Left ventricle myocardium inferior (tissue), 1 donor: ENCODE results near the gene GABRA5. TPM values are rescaled to one million over a fixed set of nuclear protein-coding genes. Genes with fewer than 3 reads are reported as not detected.

Experiments used
- DNase-seq: peaks from one replicate; pipeline ENCODE4 v3.0.0-alpha.2; 2020
- H3K27ac ChIP-seq: fragments of 200-600 bp; replicated peaks from 2 replicates; pipeline ENCODE4 v1.8.0; 2021
- H3K27me3 ChIP-seq: fragments of 200-600 bp; 2 replicates; pipeline ENCODE4 v1.8.0; 2021; ENCODE audit warnings: low read depth
- H3K36me3 ChIP-seq: fragments of 200-600 bp; 2 replicates; pipeline ENCODE4 v1.8.0; 2021
- H3K4me1 ChIP-seq: fragments of 200-600 bp; 2 replicates; pipeline ENCODE4 v1.8.0; 2021
- H3K4me3 ChIP-seq: fragments of 200-600 bp; 2 replicates; pipeline ENCODE4 v1.8.0; 2021; ENCODE audit warnings: mild to moderate bottlenecking, moderate library complexity
- H3K9me3 ChIP-seq: fragments of 200-600 bp; replicated peaks from 2 replicates; pipeline ENCODE4 v1.8.0; 2021
- intact Hi-C: fragments of 100-400 bp; cut with micrococcal nuclease; formaldehyde crosslinking; loops from one replicate; pipeline ENCODE4 v1.11.0; 2022
- total RNA-seq: library from RNA; stranded (reverse); fragmentation: NEBNext Ultra II Directional; extraction: Animal tissue kit (Norgen Biotek cat#: 25700); gene quantifications from one replicate; pipeline ENCODE4 v1.2.1, GENCODE V29; 2021
- TF ChIP-seq, protein P1 (sequence below): fragments of 200-600 bp; IDR thresholded peaks from 2 replicates; pipeline ENCODE4 v1.8.0; 2021; ENCODE audit warnings: antibody characterized with exemption, mild to moderate bottlenecking, borderline replicate concordance
- donor health status: DM: no; HTN: yes; CAD: no; lungs with severe emphysema.

The GABRA5 gene
- total RNA-seq, 1 donor from 2014 or later: not detected

DNA sequence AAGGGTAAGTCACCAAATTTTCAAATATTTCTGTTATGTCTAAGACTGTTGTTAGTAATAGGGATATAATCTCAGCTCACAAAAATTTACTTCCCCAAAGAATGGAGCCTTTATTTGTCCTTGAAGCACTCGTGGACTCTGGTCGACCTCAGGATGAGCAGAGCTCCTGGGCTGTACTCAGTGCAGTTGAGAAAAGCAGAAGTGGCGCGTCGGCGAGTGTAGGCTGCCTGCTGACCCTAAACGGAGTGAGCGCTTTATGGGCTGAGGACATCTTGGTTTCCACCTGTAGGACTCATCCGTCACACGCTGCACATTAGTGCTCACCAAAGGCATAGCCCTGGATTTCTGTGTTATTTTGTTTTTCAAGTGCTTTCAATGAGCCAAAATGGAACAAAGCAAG, 11.0 kb downstream of the GABRA5 start:
- peaks cover 73% of the 10 kb centered on the region for H3K27me3 ChIP-seq
- no peak overlapping the region for H3K4me3 ChIP-seq
- no peaks in the 10 kb centered on the region for H3K36me3 ChIP-seq
- TF ChIP-seq, protein P1, sequence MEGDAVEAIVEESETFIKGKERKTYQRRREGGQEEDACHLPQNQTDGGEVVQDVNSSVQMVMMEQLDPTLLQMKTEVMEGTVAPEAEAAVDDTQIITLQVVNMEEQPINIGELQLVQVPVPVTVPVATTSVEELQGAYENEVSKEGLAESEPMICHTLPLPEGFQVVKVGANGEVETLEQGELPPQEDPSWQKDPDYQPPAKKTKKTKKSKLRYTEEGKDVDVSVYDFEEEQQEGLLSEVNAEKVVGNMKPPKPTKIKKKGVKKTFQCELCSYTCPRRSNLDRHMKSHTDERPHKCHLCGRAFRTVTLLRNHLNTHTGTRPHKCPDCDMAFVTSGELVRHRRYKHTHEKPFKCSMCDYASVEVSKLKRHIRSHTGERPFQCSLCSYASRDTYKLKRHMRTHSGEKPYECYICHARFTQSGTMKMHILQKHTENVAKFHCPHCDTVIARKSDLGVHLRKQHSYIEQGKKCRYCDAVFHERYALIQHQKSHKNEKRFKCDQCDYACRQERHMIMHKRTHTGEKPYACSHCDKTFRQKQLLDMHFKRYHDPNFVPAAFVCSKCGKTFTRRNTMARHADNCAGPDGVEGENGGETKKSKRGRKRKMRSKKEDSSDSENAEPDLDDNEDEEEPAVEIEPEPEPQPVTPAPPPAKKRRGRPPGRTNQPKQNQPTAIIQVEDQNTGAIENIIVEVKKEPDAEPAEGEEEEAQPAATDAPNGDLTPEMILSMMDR: no peak
- H3K9me3 ChIP-seq: no peaks in the 10 kb centered on the region
- no peak overlapping the region for H3K27ac ChIP-seq
- intact Hi-C loops: no loop called here
- DNase-seq: no peak
- peaks cover 4% of the 10 kb centered on the region for H3K4me1 ChIP-seq

DNA sequence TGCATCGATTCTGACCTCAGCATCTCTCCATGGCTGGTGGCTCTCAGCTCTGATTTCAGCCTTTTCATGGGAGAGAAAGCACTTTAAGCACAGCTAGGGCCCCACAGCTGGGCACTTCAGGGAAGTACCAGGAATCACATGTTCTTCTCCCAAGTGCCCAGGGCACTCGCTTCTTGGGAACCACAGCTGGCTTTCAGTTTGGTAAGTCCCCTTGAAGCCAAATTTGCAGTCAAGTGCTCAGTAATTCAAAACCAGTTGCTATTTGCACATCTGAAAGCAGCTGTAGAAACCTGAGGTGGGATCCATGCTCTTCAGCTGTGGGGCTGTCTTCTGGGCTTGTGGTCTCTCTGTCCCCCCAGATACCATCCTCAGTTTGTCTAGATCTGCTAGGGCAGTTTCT, 12.8 kb downstream of the GABRA5 start:
- Histone ChIP-seq H3K4me1 (no peaks in the 10 kb centered on the region), H3K9me3 (no peaks in the 10 kb centered on the region), H3K27me3 (peaks cover 68% of the 10 kb centered on the region), H3K27ac (no peak overlapping the region), H3K4me3 (no peak overlapping the region), H3K36me3 (no peaks in the 10 kb centered on the region)
- TF ChIP-seq, protein P1: no peak
- DNase-seq: no peak
- intact Hi-C loops: no loop called here

DNA sequence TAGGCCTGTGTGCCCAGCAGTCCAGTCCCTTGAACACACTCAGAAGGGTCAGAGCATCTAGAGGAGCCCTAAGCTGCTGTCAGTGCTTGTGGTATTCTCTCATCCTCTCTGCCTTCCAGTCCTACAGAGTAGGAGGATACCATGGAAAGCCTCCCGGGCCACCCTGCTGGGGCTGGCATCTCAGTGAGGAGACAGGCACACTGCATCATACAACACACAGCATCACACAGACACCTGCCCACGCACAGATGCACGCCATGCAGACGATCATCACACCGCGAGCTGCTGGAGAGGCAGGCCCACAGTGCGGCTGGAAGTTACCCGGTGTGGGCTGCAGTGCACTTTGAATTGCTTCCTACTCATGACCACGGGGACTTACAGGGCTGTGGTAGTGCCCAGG, 15.2 kb downstream of the GABRA5 start:
- Histone ChIP-seq H3K9me3 (no peaks in the 10 kb centered on the region), H3K36me3 (no peaks in the 10 kb centered on the region), H3K4me1 (no peaks in the 10 kb centered on the region), H3K27ac (no peak overlapping the region), H3K4me3 (no peak overlapping the region), H3K27me3 (peaks cover 70% of the 10 kb centered on the region)
- DNase-seq: no peak
- intact Hi-C loops: no loop called here
- TF ChIP-seq, protein P1: no peak

DNA sequence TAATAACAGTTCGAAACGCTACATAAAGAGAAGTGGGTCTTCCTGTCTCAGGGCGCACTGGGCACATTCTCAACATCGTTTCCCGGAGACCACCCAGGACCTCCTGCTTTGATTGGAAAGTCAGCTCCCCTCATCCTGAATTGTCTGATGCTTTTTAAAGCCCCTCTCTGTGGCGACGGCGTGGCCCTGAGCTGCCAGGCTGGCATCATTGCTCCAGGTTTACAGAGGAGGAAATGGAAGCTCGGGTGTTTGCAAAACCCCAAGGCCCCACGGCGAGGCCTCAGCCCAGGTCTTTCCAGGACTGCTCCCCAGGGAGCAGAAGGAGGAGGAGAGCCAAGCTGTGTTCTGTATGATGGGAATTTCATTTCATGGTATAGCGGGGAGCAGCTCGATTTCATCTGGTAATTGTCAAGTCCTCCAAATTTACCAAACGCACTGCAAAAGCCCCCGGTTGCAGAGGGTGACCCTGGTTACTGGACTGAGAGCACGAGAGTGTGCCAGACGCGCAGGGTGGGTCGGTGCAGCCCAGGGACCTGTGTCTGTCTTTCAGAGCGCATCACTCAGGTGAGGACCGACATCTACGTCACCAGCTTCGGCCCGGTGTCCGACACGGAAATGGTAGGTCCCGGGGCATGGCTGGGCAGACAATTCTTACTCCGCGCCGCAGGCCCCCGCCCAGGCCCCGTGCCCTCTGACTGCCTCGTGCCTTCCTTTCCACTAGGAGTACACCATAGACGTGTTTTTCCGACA, 15.9 kb downstream of the GABRA5 start:
- H3K4me1 ChIP-seq: no peaks in the 10 kb centered on the region
- no peak overlapping the region for H3K4me3 ChIP-seq
- H3K27me3 ChIP-seq: peaks cover 73% of the 10 kb centered on the region
- H3K36me3 ChIP-seq: no peaks in the 10 kb centered on the region
- intact Hi-C loops: no loop called here
- H3K27ac ChIP-seq: no peak overlapping the region
- no peak for DNase-seq
- H3K9me3 ChIP-seq: no peaks in the 10 kb centered on the region
- TF ChIP-seq, protein P1: no peak

DNA sequence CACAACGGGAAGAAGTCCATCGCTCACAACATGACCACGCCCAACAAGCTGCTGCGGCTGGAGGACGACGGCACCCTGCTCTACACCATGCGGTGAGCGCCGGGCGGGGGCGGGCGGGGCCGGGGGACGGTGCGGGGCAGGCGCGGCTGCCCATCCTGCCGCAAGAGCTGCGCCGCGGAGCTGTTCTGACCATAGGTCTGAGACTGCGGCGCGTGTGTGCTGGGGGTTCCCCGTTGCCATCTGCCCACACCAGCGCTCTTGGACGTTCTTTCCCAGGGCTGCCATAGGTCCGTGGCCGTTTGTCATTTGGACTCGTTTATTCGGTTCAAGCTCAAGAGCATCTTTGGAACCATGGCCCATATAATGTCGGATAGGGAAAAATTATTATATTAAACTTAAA, 16.6 kb downstream of the GABRA5 start:
- Histone ChIP-seq H3K27me3 (peaks cover 73% of the 10 kb centered on the region), H3K4me3 (no peak overlapping the region), H3K4me1 (no peaks in the 10 kb centered on the region), H3K36me3 (no peaks in the 10 kb centered on the region), H3K27ac (no peak overlapping the region), H3K9me3 (no peaks in the 10 kb centered on the region)
- no peak for DNase-seq
- intact Hi-C loops: no loop called here
- TF ChIP-seq, protein P1: no peak
